K562 (cell line): ENCODE measurements around the gene WDR19. TPM values are rescaled to one million over a fixed set of nuclear protein-coding genes. Genes with fewer than 3 reads are reported as not detected.

Experiments
- ATAC-seq: fragments of 200-7000 bp; cut with Tn5 transposase; 3 replicates; pipeline ENCODE4 v1.9.1; 2020; ENCODE audit warnings: moderate library complexity
- BruUV-seq: library from RNA; stranded (reverse); fragments of 400-500 nt; replicated peaks from 2 replicates; lab custom pipeline; 2021; lab: Mats Ljungman, UMichigan
- CTCF ChIA-PET: fragments of 300-600 bp; formaldehyde crosslinking; extraction: SDS; loops from one replicate; lab custom pipeline; 2021; ENCODE audit warnings: low intra/inter-chr PET ratio; lab: Yijun Ruan, JAX
- POLR2A ChIA-PET: fragments of 300-600, 350-650 bp; sonication (Branson Sonifier 250); formaldehyde crosslinking; extraction: SDS; loops from one replicate; lab custom pipeline; 2021; ENCODE audit warnings: antibody characterized with exemption, inconsistent platforms; lab: Yijun Ruan, JAX
- DNase-seq, 4 experiments: peaks; one replicate each; pipeline versions ENCODE4 v3.0.0 to v3.0.0-alpha.2; 2011 to 2018; ENCODE audit warnings: low spot score in 3 of 4, mixed read lengths in 3 of 4; ENCODE audit errors: extremely low read depth in 1 of 4
- FAIRE-seq: peaks from 2 replicates; lab custom pipeline; 2011; peaks lifted over from hg19 to GRCh38; lab: Jason Lieb, UNC
- H2AFZ ChIP-seq: 2 replicates; pipeline ENCODE4 v1.6.0; 2011; ENCODE audit warnings: low read depth, low read length, control low read depth, inconsistent platforms
- H3K27ac ChIP-seq: fragments of 200-600 bp; 3 replicates; pipeline ENCODE4 v1.8.0; 2011; ENCODE audit warnings: low read depth, mild to moderate bottlenecking, control low read depth, inconsistent platforms, low read length, moderate library complexity, mixed read lengths; ENCODE audit errors: extremely low read depth
- H3K27me3 ChIP-seq, 2 experiments: fragments of 300-600 bp in 1 of 2; 2 replicates in 1 of 2; 3 replicates in 1 of 2; pipeline versions ENCODE4 v1.6.0 to v1.8.0; 2011; ENCODE audit warnings: inconsistent platforms in 2 of 2, low read length in 2 of 2, mild to moderate bottlenecking in 1 of 2, mixed read lengths in 1 of 2, moderate library complexity in 1 of 2; ENCODE audit not compliant: control insufficient read depth in 2 of 2, insufficient read depth in 2 of 2
- H3K36me3 ChIP-seq: fragments of 300-600 bp; 3 replicates; pipeline ENCODE4 v1.8.0; 2011; ENCODE audit warnings: mild to moderate bottlenecking, low read length, inconsistent platforms; ENCODE audit not compliant: control insufficient read depth, insufficient read depth
- H3K4me1 ChIP-seq, 2 experiments: fragments of 200-600 bp in 1 of 2; replicated peaks in 1 of 2; 2 replicates in 1 of 2; 3 replicates in 1 of 2; pipeline versions ENCODE4 v1.5.1 to v1.8.0; 2011; ENCODE audit warnings: inconsistent platforms in 2 of 2, low read length in 2 of 2, mild to moderate bottlenecking in 1 of 2, mixed read lengths in 1 of 2, moderate library complexity in 1 of 2; ENCODE audit not compliant: control insufficient read depth in 2 of 2, insufficient read depth in 2 of 2
- H3K4me2 ChIP-seq: 2 replicates; pipeline ENCODE4 v1.6.1; 2011; ENCODE audit warnings: low read length, control low read depth, inconsistent platforms, mixed read lengths; ENCODE audit not compliant: insufficient read depth
- H3K4me3 ChIP-seq: fragments of 200-600 bp; sonication (generic), shearing (Covaris generic); 2 replicates; pipeline ENCODE4 v1.5.1; 2016; ENCODE audit warnings: control low read depth, inconsistent platforms
- H3K79me2 ChIP-seq: fragments of 200-600 bp; 3 replicates; pipeline ENCODE4 v1.8.0; 2011; ENCODE audit warnings: low read length, inconsistent platforms; ENCODE audit not compliant: control insufficient read depth, insufficient read depth
- H3K9ac ChIP-seq, 2 experiments: 2 replicates each; pipeline versions ENCODE4 v1.6.0 to v1.6.1; 2011; ENCODE audit warnings: low read depth in 2 of 2, low read length in 2 of 2, control low read depth in 1 of 2, inconsistent platforms in 1 of 2, mild to moderate bottlenecking in 1 of 2, mixed read lengths in 1 of 2; ENCODE audit not compliant: insufficient read depth in 1 of 2
- H3K9me1 ChIP-seq: one replicate; pipeline ENCODE4 v1.6.0; 2011; ENCODE audit warnings: inconsistent platforms, mild to moderate bottlenecking, low read length, moderate library complexity; ENCODE audit not compliant: control insufficient read depth, insufficient read depth
- H3K9me3 ChIP-seq: replicated peaks from 2 replicates; pipeline ENCODE4 v1.5.1; 2011; ENCODE audit warnings: low read depth, low read length, inconsistent platforms; ENCODE audit not compliant: control insufficient read depth, insufficient read depth
- H4K20me1 ChIP-seq: replicated peaks from 2 replicates; pipeline ENCODE4 v1.6.1; 2011; ENCODE audit warnings: low read length, inconsistent platforms, mixed read lengths; ENCODE audit not compliant: control insufficient read depth, insufficient read depth
- ARID3B ChIP-seq: fragments of 250-450 bp; sonication (Bioruptor Pico); IDR thresholded peaks from 2 replicates; pipeline ENCODE4 v1.4.0; 2020; ENCODE audit warnings: borderline replicate concordance
- ATF4 ChIP-seq: fragments of 450-650 bp; formaldehyde crosslinking; IDR thresholded peaks from 2 replicates; pipeline ENCODE4 v1.4.0; 2022; ENCODE audit warnings: mild to moderate bottlenecking, moderate library complexity
- FOXA1 ChIP-seq: fragments of 450-650 bp; IDR thresholded peaks from 2 replicates; pipeline ENCODE4 v1.6.1; 2016; ENCODE audit warnings: mild to moderate bottlenecking, borderline replicate concordance
- FOXA3 ChIP-seq, 2 experiments: fragments of 450-650 bp in 1 of 2; sonication (generic) in 1 of 2; formaldehyde crosslinking; IDR thresholded peaks in 1 of 2; conservative IDR thresholded peaks in 1 of 2; 2 replicates each; pipeline versions ENCODE4 v1.4.0 to v1.8.0; 2020 to 2022; ENCODE audit warnings: mild to moderate bottlenecking in 2 of 2, missing genetic modification reagents in 1 of 2
- FOXK2 ChIP-seq, 2 experiments: fragments of 450-650 bp; IDR thresholded peaks in 1 of 2; conservative IDR thresholded peaks in 1 of 2; 2 replicates each; pipeline ENCODE4 v1.6.1; 2016; ENCODE audit warnings: low read depth in 2 of 2, mild to moderate bottlenecking in 1 of 2
- GTF2F1 ChIP-seq: IDR thresholded peaks from 2 replicates; pipeline ENCODE4 v1.6.1; 2011; ENCODE audit warnings: low read depth, low read length, improper control_type of control experiment
- HDAC6 ChIP-seq: IDR thresholded peaks from 2 replicates; pipeline ENCODE4 v1.6.1; 2012; ENCODE audit warnings: low read depth, mild to moderate bottlenecking, control low read depth, inconsistent platforms, low read length, moderate library complexity
- HIVEP1 ChIP-seq: fragments of 250-450 bp; sonication (Bioruptor Pico); IDR thresholded peaks from 2 replicates; pipeline ENCODE4 v1.4.0; 2020; ENCODE audit warnings: mild to moderate bottlenecking
- MBD2 ChIP-seq: sonication (generic); IDR thresholded peaks from 2 replicates; pipeline ENCODE4 v1.6.1; 2016; ENCODE audit warnings: low read depth, borderline replicate concordance
- MEF2D ChIP-seq: conservative IDR thresholded peaks from 2 replicates; pipeline ENCODE4 v1.6.1; 2016; ENCODE audit warnings: low read depth, missing genetic modification characterization, missing compliant biosample characterization
- NFE2 ChIP-seq: IDR thresholded peaks from 2 replicates; pipeline ENCODE4 v1.6.1; 2014; ENCODE audit warnings: antibody characterized with exemption, low read depth
- RAD21 ChIP-seq, 2 experiments: fragments of 250-450 bp in 1 of 2; fragments of 450-650 bp in 1 of 2; sonication (Bioruptor Pico) in 1 of 2; formaldehyde crosslinking in 1 of 2; IDR thresholded peaks in 1 of 2; conservative IDR thresholded peaks in 1 of 2; 2 replicates each; pipeline versions ENCODE4 v1.4.0 to v1.8.0; 2020 to 2022; ENCODE audit warnings: mild to moderate bottlenecking in 2 of 2, moderate library complexity in 1 of 2
- RBM17 ChIP-seq: fragments of 200-400 bp; formaldehyde crosslinking; IDR thresholded peaks from 2 replicates; pipeline ENCODE4 v1.6.1; 2017; ENCODE audit warnings: low read depth, mild to moderate bottlenecking, low read length, borderline replicate concordance
- SMARCA4 ChIP-seq: fragments of 450-650 bp; IDR thresholded peaks from 2 replicates; pipeline ENCODE4 v1.6.1; 2016
- SP2 ChIP-seq: IDR thresholded peaks from 2 replicates; pipeline ENCODE4 v1.6.1; 2011; ENCODE audit warnings: mild to moderate bottlenecking, low read depth, low read length, moderate library complexity; ENCODE audit not compliant: poor library complexity, severe bottlenecking; ENCODE audit errors: extremely low read depth
- XRCC4 ChIP-seq: IDR thresholded peaks from one replicate; pipeline ENCODE4 v1.6.1; 2011; ENCODE audit not compliant: insufficient read depth, insufficient read length; ENCODE audit errors: extremely low read depth
- ZNF134 ChIP-seq: fragments of 250-450 bp; sonication (Bioruptor Pico); conservative IDR thresholded peaks from 2 replicates; pipeline ENCODE4 v1.4.0; 2020
- ZNF551 ChIP-seq: fragments of 250-450 bp; sonication (Bioruptor Pico); IDR thresholded peaks from 2 replicates; pipeline ENCODE4 v1.5.0; 2021; ENCODE audit warnings: mild to moderate bottlenecking, moderate library complexity
- ZNF785 ChIP-seq: fragments of 250-450 bp; sonication (Bioruptor Pico); IDR thresholded peaks from 2 replicates; pipeline ENCODE4 v1.4.0; 2020; ENCODE audit warnings: mild to moderate bottlenecking
- WGBS: fragments of 100-300 bp; shearing (Covaris generic); methylation state at CpG from one replicate; pipeline ENCODE4 v1.1.6; 2016; ENCODE audit warnings: low coverage, mixed read lengths; ENCODE audit not compliant: insufficient coverage; ENCODE audit errors: missing lambda C conversion rate; 5-methylcytosine and 5-hydroxymethylcytosine counted together
- in situ Hi-C: fragments of 300-500 bp; cut with MboI; formaldehyde crosslinking; loops from 4 replicates; pipeline ENCODE4 v1.15.0; 2018; ENCODE audit warnings: inconsistent platforms, mixed read lengths
- intact Hi-C: fragments of 100-400 bp; cut with micrococcal nuclease; formaldehyde crosslinking; loops from 2 replicates; pipeline ENCODE4 v1.14.2; 2022
- polyA plus RNA-seq, 8 experiments: library from polyadenylated mRNA; depleted of rRNA in 4 of 8; stranded (reverse) in 5 of 8; unstranded in 3 of 8; fragments of >200 nt; fragmentation: Nextera tagmentation in 2 of 8; fragmentation: Illumina TruSeq in 1 of 8; extraction: Ambion mirVana in 2 of 8; extraction: Trizol in 1 of 8; gene quantifications; 2 replicates each; pipeline versions ENCODE4 v1.2.1 to v1.2.3, GENCODE V29; 2011 to 2014; ENCODE audit warnings: inconsistent platforms in 1 of 8, missing spikeins in 1 of 8
- total RNA-seq, 7 experiments: library from RNA; depleted of rRNA in 6 of 7; stranded (reverse); fragments of >200 nt in 6 of 7; fragmentation: Illumina TruSeq in 2 of 7; extraction: Trizol in 2 of 7; gene quantifications; 2 replicates each; pipeline versions ENCODE4 v1.2.1 to v1.2.3, GENCODE V29; 2011 to 2021; ENCODE audit warnings: low replicate concordance in 1 of 7
- TF ChIP-seq, protein P1 (sequence below), 3 experiments: IDR thresholded peaks in 2 of 3; conservative IDR thresholded peaks in 1 of 3; 2 replicates each; pipeline ENCODE4 v1.5.1; 2011 to 2012; ENCODE audit warnings: low read length in 3 of 3, mild to moderate bottlenecking in 3 of 3, control low read depth in 2 of 3, improper control_type of control experiment in 1 of 3, inconsistent platforms in 1 of 3, low read depth in 1 of 3, mixed read lengths in 1 of 3, moderate library complexity in 1 of 3; ENCODE audit not compliant: insufficient read depth in 2 of 3

The WDR19 gene
- total and polyA plus RNA-seq, 9 of the 15 experiments (the other 6 are each of a cell fraction or from before 2014, with no cell fraction given) = 6.8 to 37.6 (median 11.2) TPM

DNA sequence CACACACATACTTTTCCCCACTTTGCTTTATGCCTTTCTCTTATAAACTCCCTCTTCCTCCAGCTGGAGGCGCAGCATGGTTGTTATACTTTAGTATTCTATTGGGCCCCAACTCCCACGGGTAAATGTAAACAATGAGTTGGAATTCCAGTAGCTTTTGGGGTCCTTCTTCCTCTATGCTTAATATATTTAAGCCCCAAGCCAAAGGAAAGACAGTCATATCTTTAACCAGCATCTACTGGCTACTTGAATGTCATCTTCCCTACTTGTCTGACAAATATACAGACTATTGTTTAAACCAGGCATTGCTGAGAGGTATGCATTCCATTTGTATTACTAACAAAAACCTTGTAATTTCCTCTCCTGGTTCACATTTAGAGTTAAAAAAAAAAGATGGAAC lies 72.9 kb downstream of the WDR19 start:
- POLR2A ChIA-PET = no interaction called here
- TF ChIP-seq ARID3B (CRISPR knock-in tag) = no peak
- no peak for TF ChIP-seq ZNF551 (CRISPR knock-in tag)
- no peak for TF ChIP-seq NFE2
- no peak for TF ChIP-seq MBD2
- peak in 1 of 2 experiments; percentile 46; a peak in 3 of 4 replicates for TF ChIP-seq RAD21 (CRISPR knock-in tag; conservative IDR thresholded peaks at IDR 0.05 in 1 of 2, IDR thresholded peaks at IDR 0.05 in 1 of 2)
- peak in 1 of 2 experiments; percentile 30; a peak in 1 of 4 replicates for TF ChIP-seq FOXA3 (CRISPR knock-in tag; conservative IDR thresholded peaks at IDR 0.05 in 1 of 2, IDR thresholded peaks at IDR 0.05 in 1 of 2)
- TF ChIP-seq RBM17 = no peak
- no peak for TF ChIP-seq ATF4 (CRISPR knock-in tag)
- no peak for TF ChIP-seq ZNF134 (CRISPR knock-in tag)
- TF ChIP-seq, protein P1, sequence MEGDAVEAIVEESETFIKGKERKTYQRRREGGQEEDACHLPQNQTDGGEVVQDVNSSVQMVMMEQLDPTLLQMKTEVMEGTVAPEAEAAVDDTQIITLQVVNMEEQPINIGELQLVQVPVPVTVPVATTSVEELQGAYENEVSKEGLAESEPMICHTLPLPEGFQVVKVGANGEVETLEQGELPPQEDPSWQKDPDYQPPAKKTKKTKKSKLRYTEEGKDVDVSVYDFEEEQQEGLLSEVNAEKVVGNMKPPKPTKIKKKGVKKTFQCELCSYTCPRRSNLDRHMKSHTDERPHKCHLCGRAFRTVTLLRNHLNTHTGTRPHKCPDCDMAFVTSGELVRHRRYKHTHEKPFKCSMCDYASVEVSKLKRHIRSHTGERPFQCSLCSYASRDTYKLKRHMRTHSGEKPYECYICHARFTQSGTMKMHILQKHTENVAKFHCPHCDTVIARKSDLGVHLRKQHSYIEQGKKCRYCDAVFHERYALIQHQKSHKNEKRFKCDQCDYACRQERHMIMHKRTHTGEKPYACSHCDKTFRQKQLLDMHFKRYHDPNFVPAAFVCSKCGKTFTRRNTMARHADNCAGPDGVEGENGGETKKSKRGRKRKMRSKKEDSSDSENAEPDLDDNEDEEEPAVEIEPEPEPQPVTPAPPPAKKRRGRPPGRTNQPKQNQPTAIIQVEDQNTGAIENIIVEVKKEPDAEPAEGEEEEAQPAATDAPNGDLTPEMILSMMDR (IDR thresholded peaks at IDR 0.05 in 2 of 3, conservative IDR thresholded peaks at IDR 0.05 in 1 of 3; ENCODE audit: insufficient read depth in 2 of 3, low read depth in 1 of 3, low read length in 3 of 3) = peak in 2 of 3 experiments; percentile 38 to 43; a peak in 3 of 6 replicates
- no peak for TF ChIP-seq XRCC4
- 0 out of 2 replicates have a peak, but pooled peaks have one; percentile 21 for TF ChIP-seq SMARCA4
- no peak for TF ChIP-seq GTF2F1
- TF ChIP-seq HDAC6 = no peak
- TF ChIP-seq FOXA1 = no peak
- TF ChIP-seq MEF2D (tag) = no peak
- peak; percentile 44 to 59; a peak in 2 of 4 replicates for TF ChIP-seq FOXK2 (conservative IDR thresholded peaks at IDR 0.05 in 1 of 2, IDR thresholded peaks at IDR 0.05 in 1 of 2; ENCODE audit: low read depth in 2 of 2)
- TF ChIP-seq ZNF785 (CRISPR knock-in tag) = no peak
- no peak for TF ChIP-seq HIVEP1 (CRISPR knock-in tag)
- TF ChIP-seq SP2 = no peak

More for the DNA sequence above, 72.9 kb downstream of the WDR19 start:
- in situ Hi-C loops = no loop called here
- peak; percentile 67 for FAIRE-seq
- Histone ChIP-seq H4K20me1 (no peaks in the 10 kb centered on the region), H3K27me3 (no peaks in the 10 kb centered on the region), H3K79me2 (no peaks in the 10 kb centered on the region), H2AFZ (0 out of 2 replicates have a peak overlapping the region, but pooled peaks have one; percentile 2), H3K4me1 (no peaks in the 10 kb centered on the region), H3K4me2 (no peak overlapping the region), H3K36me3 (no peaks in the 10 kb centered on the region), H3K9ac (no peak overlapping the region), H3K9me1 (no peaks in the 10 kb centered on the region), H3K27ac (no peak overlapping the region), H3K4me3 (no peak overlapping the region), H3K9me3 (no peaks in the 10 kb centered on the region)
- CTCF ChIA-PET = no interaction called here
- BruUV-seq = no TSS peak
- ATAC-seq = peak; percentile 81
- intact Hi-C loops = no loop called here
- DNase-seq = peak; percentile 14 to 21 (median 16)
- WGBS = 45% methylated on average over 2 of the region's 2 CpGs
